ENCODE measurements around the gene CAST.

Gene CAST

DNA sequence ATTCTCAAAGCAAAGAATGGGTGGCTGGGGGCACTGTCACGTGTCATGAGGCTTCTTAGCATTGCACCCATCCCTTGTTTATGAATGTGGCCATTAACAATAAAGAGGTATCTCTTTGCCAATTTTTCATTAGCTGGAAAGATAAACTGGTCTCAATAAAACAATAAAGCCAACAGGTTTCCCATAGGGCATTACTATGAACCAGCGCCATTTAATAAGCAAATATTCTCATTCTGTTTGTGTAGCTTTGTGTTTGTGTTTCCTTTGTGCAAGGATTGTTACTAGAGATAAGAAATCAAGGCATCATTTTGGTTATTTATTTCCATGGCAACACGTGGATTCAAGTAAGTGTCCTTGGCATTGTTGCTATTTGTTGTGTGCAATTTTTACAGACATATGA, 37.6 kb upstream of the CAST start:
- peaks cover 3% of the 10 kb centered on the region for H3K4me1 Mint-ChIP-seq
- peaks cover 2% of the 10 kb centered on the region for H3K27me3 Mint-ChIP-seq (ENCODE audit: low read depth, poor library complexity)

DNA sequence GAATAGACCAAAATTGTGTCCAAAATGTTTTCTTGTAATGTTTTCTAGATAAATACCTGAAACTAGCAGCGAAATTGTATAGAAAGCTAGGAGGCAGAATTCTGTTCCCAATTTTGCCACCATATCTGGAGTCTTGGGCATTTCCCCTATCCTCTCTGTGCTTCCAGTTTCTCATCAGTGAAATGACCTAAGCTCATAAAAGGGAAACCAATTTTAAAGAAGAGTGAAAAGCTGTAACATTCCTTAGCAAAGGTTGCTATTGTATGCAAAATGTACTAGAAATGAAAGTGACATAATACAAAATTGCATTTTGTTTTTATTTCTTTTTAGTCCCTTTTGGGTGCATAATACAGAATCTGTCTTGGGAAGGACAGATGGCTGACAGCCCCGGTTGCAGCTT, 36.8 kb upstream of the CAST start:
- Mint-ChIP-seq H3K36me3 (ENCODE audit: low read depth) (no peaks in the 10 kb centered on the region), H3K9me3 (no peaks in the 10 kb centered on the region), H3K4me3 (no peak overlapping the region), H3K27me3 (ENCODE audit: low read depth, poor library complexity) (peaks cover 2% of the 10 kb centered on the region), H3K4me1 (peaks cover 10% of the 10 kb centered on the region), H3K27ac (no peak overlapping the region)
- TF ChIP-seq, protein P1, sequence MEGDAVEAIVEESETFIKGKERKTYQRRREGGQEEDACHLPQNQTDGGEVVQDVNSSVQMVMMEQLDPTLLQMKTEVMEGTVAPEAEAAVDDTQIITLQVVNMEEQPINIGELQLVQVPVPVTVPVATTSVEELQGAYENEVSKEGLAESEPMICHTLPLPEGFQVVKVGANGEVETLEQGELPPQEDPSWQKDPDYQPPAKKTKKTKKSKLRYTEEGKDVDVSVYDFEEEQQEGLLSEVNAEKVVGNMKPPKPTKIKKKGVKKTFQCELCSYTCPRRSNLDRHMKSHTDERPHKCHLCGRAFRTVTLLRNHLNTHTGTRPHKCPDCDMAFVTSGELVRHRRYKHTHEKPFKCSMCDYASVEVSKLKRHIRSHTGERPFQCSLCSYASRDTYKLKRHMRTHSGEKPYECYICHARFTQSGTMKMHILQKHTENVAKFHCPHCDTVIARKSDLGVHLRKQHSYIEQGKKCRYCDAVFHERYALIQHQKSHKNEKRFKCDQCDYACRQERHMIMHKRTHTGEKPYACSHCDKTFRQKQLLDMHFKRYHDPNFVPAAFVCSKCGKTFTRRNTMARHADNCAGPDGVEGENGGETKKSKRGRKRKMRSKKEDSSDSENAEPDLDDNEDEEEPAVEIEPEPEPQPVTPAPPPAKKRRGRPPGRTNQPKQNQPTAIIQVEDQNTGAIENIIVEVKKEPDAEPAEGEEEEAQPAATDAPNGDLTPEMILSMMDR (IDR thresholded peaks at IDR 0.05) = no peak
- no peak for DNase-seq

More for the DNA sequence above, 37.6 kb upstream of the CAST start:
- Mint-ChIP-seq H3K36me3 (ENCODE audit: low read depth) (no peaks in the 10 kb centered on the region), H3K9me3 (no peaks in the 10 kb centered on the region), H3K27ac (no peak overlapping the region), H3K4me3 (no peak overlapping the region)
- no peak for DNase-seq
- TF ChIP-seq, protein P1 (IDR thresholded peaks at IDR 0.05) = no peak

GRCh38 chr5:96626956-96627355, 35.2 kb upstream of the CAST start:
- Mint-ChIP-seq H3K9me3 (no peaks in the 10 kb centered on the region), H3K27ac (no peak overlapping the region), H3K4me1 (peaks cover 10% of the 10 kb centered on the region), H3K27me3 (ENCODE audit: low read depth, poor library complexity) (peaks cover 2% of the 10 kb centered on the region), H3K36me3 (ENCODE audit: low read depth) (no peaks in the 10 kb centered on the region), H3K4me3 (no peak overlapping the region)
- TF ChIP-seq, protein P1 (IDR thresholded peaks at IDR 0.05) = no peak
- DNase-seq = no peak

DNA sequence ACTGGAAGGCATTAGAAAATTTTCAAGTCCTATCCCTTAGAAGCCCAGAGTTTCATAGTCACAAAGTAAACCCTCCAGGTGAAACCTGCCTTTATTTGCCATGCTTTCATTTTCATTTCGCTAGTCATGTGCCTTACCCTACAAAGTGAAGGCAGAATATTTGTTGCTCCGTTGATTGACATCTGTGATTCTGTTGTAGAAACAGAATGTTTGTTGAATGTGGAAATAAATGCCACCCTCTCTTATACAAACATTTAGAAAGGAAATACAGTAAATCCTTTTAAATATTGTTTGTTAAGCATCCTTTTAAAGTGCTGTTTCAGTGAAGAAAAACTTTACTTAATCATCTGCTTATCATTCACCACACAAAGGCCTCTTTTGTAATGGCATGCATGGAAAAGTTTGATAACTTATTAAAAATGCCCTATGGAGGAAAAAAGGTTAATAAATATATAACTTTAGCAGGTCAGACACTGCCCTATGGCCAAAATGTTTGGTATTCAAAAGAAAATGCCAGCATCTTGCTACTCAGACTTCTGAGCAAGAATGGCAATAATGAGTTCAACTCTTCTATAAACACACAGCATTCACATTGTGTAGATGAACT, 34.3 kb upstream of the CAST start:
- H3K27me3 Mint-ChIP-seq (ENCODE audit: low read depth, poor library complexity) = peaks cover 2% of the 10 kb centered on the region
- no peak for DNase-seq
- H3K4me3 Mint-ChIP-seq = no peak overlapping the region
- H3K9me3 Mint-ChIP-seq = no peaks in the 10 kb centered on the region
- TF ChIP-seq, protein P1 (IDR thresholded peaks at IDR 0.05) = no peak
- no peak overlapping the region for H3K27ac Mint-ChIP-seq
- H3K36me3 Mint-ChIP-seq (ENCODE audit: low read depth) = no peaks in the 10 kb centered on the region
- H3K4me1 Mint-ChIP-seq = peaks cover 10% of the 10 kb centered on the region

DNA sequence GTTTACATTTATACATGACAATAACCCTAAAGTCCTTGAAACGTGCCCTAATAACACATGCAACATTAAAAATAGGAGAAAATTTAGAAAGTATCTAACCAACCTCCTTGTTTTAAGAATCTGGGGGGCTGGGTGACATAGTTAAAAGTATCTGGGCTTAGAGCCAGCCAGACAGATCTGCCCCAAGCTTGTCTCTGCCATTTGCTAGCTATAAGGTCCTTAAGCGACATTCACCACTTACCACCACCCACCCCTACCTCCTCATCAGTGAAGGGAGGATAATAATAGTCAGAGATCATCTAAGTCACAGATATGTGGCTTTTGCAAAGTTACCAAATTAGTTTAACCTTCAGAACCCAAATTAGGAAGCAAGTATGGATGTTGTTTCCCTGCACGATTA, 33.8 kb upstream of the CAST start:
- no peak for DNase-seq
- H3K27ac Mint-ChIP-seq = no peak overlapping the region
- H3K4me1 Mint-ChIP-seq = peaks cover 10% of the 10 kb centered on the region
- H3K9me3 Mint-ChIP-seq = no peaks in the 10 kb centered on the region
- H3K27me3 Mint-ChIP-seq (ENCODE audit: low read depth, poor library complexity) = peaks cover 2% of the 10 kb centered on the region
- H3K4me3 Mint-ChIP-seq = no peak overlapping the region
- TF ChIP-seq, protein P1 (IDR thresholded peaks at IDR 0.05) = no peak
- no peaks in the 10 kb centered on the region for H3K36me3 Mint-ChIP-seq (ENCODE audit: low read depth)

DNA sequence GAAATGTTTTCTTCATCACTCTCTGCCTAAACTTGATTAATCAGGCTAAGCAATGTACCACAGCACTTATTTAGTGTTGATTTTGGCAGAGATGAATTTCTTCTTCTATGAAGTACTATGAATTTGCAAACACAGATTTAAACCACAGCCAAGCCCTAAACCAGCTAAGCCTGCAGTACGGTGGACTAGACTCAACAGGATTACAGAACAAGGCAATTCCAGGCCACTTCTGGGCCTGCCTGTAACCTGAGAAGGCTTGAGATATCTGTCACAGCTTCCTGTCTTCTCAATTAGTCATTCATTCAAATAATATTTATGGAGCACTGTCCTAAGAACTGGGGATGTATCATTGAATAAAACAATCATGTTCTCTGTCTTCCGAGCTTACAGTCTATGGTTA, 32.4 kb upstream of the CAST start:
- Mint-ChIP-seq H3K27me3 (ENCODE audit: low read depth, poor library complexity) (peaks cover 7% of the 10 kb centered on the region), H3K9me3 (no peaks in the 10 kb centered on the region), H3K4me1 (peaks cover 10% of the 10 kb centered on the region), H3K4me3 (no peak overlapping the region), H3K27ac (no peak overlapping the region), H3K36me3 (ENCODE audit: low read depth) (no peaks in the 10 kb centered on the region)
- TF ChIP-seq, protein P1 (IDR thresholded peaks at IDR 0.05) = no peak
- no peak for DNase-seq
